ENCODE results near the gene MYO1G.

DNA sequence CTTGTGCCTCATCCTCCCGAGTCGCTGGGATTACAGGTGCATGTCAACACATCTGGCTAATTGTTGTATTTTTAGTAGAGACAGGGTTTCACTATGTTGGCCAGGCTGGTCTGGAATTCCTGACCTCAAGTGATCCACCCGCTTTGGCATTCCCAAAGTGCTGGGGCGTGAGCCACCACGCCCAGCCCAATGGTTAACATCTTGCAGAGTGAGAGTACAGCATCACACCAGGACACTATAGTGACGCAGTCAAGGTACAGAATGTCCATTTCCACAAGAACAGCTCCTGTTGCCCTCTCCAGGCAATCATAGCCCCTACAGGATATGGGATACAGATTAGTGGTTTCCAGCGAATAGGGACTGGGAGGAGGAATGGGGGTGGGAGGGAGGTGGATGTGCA is 34.0 kb downstream of the MYO1G start:
- TF ChIP-seq, protein P1, sequence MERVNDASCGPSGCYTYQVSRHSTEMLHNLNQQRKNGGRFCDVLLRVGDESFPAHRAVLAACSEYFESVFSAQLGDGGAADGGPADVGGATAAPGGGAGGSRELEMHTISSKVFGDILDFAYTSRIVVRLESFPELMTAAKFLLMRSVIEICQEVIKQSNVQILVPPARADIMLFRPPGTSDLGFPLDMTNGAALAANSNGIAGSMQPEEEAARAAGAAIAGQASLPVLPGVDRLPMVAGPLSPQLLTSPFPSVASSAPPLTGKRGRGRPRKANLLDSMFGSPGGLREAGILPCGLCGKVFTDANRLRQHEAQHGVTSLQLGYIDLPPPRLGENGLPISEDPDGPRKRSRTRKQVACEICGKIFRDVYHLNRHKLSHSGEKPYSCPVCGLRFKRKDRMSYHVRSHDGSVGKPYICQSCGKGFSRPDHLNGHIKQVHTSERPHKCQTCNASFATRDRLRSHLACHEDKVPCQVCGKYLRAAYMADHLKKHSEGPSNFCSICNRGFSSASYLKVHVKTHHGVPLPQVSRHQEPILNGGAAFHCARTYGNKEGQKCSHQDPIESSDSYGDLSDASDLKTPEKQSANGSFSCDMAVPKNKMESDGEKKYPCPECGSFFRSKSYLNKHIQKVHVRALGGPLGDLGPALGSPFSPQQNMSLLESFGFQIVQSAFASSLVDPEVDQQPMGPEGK (CRISPR knock-in tag; IDR thresholded peaks at IDR 0.05; ENCODE audit: borderline replicate concordance) = no peak
- TF ChIP-seq, protein P2, sequence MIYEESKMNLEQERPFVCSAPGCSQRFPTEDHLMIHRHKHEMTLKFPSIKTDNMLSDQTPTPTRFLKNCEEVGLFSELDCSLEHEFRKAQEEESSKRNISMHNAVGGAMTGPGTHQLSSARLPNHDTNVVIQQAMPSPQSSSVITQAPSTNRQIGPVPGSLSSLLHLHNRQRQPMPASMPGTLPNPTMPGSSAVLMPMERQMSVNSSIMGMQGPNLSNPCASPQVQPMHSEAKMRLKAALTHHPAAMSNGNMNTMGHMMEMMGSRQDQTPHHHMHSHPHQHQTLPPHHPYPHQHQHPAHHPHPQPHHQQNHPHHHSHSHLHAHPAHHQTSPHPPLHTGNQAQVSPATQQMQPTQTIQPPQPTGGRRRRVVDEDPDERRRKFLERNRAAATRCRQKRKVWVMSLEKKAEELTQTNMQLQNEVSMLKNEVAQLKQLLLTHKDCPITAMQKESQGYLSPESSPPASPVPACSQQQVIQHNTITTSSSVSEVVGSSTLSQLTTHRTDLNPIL (CRISPR knock-in tag; IDR thresholded peaks at IDR 0.05; ENCODE audit: low read depth) = no peak
- TF ChIP-seq TCF4 (CRISPR knock-in tag; IDR thresholded peaks at IDR 0.05; ENCODE audit: borderline replicate concordance) = no peak

Measured in SK-N-SH treated with all-trans-retinoic acid at 6 μM for 48 hours (cell line).